Amniotic stem cell (primary cell): ENCODE data around the gene PLIN1.

Experiments
- DNase-seq: peaks from one replicate; lab custom pipeline; 2025; lab: John Stamatoyannopoulos, UW

The PLIN1 gene

DNA sequence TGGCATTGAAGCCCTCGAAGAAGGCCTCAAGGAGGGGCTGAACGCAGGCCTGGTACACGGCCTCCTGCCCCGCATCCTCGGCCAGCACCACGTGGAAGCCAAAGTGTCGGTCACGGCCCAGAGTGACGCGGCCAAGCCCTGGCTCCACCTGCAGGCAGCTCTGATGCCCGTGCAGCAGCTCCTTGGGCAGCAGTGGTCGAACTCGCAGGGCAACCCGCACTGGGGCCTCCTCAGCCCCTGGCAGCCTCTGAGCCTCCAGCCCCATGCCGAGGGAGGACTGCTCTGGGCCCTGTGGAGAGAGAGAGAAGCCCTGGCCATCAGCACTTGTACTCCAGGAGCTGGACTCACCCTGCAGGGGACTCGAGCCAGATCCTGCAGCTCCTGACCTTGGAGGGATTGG lies 26.5 kb downstream of the PLIN1 start:
- DNase-seq: no peak

DNA sequence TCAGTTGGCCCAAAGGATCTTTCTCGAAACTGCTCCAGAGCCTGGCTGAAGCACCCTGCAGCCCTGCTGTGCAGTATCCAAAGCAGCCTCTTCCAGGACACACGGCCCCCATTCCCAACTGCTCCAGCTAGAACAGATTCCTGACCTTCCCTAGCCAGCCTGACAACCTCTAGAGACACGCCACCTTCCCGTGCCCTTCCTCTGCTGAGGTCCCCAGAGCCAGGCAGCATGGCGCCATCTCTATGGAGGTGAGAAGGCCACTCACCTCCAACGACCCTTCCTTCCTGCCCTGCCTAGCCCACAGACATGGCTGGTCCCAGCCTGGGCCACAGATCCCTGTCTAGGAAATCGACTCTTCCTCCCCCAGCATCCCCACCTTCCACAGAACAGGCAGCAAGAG lies 27.0 kb downstream of the PLIN1 start:
- no peak for DNase-seq

DNA sequence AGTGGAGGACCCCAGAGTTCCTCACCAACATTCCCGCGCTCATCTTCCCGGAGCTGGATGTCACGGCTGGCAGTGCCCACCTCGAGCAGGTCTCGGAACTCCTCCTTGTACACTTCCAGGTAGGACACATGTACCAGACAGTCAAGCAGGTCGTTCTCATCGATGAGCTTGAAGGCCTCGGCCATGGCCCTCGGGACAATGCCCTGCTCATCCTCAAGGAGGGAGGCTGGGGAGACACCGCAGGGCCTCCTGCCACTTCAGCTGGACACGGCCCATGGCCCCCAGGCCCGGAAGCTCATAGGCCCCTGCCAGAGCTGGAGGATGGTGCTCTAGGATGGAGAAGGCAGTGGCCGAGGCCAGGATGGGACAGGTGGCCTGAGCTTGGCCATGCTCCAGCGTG lies 29.5 kb downstream of the PLIN1 start:
- no peak for DNase-seq

DNA sequence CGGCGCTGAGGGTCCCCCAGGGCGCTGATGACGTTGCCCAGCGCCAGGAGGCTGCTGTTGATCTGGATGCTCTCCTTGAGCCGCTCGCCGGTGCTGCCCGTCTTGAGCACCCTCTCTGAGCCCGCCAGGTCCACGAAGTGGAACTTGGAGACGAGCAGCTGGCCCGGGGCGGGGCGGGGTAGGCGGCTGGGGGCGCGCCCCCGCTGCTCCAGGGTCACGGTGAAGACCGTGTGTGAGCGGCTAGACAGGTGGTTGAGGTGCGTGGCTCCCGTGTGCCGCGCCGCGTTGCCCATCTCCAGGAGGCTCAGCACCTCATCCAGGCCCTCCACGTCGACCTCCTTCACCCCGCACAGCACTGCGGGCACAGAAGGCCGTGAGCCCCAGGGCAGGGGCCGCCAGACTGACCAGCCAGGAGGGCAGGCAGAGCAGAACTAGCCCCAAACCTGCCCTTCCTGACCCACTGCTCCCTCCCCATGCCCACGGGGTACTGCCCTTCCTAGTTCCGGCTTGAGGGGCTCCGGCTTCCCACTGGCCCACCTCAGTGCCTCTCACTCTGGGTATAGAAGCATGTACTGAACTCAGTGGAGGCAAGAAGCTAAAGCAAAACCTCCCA lies 30.0 kb downstream of the PLIN1 start:
- no peak for DNase-seq

DNA sequence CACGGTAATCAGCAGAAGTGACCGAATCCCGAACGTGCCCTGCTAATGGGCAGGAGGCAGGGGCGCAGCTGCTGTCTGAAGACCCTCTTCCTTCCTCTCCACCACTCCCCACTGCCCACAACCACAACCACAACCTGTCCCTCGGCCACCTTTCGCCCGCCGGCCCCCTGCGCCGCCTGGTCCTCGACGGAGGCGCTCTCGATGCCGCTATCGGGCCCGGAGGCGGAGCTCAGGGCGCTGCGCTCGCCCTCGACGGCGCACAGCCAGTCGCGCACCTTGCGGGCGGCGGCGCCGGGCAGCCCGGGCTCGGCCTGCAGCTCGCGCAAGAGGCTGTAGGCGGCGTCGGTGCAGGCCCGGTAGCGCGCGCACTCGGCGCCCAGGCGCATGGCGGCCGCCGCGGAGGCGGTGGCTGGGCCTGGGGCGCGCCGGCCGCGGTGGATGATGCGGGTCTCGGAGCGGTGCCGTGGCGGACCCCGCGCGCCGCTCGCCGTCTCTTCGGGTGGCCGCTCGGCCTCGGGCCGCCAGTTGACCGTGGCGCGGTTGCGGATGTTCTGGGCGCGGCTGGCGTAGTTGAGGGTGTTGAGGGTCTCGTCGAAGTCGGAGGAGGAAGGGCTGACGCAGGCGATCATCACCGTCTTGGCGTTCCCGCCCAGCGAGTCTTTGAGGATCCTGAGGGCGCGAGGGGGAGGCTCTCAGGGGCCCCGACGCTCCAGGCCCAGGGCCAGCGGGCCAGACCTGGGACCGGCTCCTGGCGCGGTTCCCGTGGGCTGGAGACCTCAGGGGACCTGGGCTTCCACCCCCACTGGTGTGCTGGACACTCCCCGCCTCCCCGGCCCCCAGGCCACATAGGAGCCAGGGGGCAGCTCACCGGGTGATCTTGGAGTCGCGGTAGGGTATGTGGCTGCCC lies 30.8 kb downstream of the PLIN1 start:
- no peak for DNase-seq

DNA sequence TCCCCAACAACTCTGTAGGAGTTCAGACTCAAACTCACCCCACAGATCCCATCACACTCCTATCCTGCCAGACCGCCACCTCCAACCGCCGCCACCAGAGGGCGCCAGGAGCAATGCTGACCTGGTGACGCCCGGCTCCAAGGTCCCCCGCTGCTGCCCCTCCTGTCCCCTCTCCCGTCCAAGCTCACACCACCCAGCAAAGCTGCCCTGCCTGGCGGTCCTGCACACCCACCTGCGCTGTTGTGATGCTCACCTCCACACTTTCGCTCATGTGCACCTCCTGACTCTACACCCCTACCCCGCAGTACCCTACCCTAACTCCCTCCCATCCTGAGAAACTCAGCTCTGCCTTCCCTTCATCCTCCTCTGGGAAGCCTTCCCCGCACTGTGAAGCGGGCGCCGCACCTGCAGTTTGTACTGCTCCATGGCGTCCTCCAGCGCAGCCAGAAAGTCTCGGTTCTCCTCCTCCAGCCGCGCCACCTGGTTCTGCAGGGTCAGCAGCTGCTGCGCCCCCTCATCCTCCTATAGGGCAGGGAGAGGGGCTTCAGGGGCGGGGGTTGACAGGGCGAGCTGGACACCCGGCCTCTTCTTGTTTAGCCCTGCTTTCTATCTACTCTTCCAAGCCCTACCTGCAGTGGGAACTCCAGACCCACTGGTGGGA lies 31.8 kb downstream of the PLIN1 start:
- DNase-seq: no peak

DNA sequence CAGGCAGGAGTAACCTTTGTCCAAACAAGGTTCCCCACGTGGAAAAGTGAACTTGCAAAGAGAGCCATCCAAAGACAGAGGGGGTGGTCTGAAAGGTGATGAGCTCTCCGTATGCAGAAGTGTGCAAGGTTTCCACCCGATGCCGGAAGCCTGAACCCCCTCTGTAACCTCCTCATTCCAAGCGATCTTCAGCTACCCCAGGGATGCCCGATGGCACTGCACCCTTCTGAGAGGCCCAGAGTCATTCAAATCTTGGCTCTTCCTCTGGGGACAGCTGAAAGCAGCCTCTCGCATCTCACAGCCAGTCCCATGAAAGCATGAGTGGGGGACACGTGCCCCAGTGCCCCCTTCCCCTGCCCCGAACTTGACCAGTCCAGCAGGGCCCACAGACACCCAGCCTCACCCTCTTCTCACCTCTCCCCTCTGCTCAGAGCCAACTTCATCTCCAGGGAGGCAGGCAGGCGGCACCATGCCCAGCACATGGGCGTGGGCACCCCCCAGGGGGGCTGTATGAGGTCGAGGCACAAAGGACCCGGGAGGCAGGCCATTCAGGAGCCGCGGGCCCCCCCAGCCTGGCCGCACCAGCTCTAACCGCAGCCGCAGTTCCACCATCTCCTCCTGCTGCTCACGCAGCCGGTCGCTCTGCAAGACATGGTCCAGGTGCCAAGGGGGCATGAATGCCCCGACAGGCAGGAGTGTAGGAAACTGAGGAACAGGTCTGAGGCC lies 32.6 kb downstream of the PLIN1 start:
- DNase-seq: no peak

DNA sequence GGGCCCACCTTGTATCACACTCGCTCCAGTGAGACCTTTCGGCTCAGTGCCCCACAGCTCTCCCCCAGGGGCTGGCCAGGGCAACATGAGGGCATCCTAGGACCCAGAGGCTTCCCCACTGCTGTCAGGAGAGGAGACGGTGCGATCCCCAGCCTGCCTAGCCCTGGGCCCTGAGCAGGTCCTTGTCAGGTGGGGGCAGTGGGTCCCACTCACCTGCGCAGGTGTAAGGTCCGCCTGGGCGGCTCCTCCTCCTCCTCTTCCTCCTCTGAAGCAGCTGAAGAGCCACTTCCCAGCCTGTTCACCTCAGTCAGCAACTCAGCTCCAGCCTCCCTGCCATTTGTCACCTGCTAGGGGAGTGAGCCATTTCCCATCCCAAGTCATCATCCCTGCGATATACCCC lies 33.5 kb downstream of the PLIN1 start:
- no peak for DNase-seq

DNA sequence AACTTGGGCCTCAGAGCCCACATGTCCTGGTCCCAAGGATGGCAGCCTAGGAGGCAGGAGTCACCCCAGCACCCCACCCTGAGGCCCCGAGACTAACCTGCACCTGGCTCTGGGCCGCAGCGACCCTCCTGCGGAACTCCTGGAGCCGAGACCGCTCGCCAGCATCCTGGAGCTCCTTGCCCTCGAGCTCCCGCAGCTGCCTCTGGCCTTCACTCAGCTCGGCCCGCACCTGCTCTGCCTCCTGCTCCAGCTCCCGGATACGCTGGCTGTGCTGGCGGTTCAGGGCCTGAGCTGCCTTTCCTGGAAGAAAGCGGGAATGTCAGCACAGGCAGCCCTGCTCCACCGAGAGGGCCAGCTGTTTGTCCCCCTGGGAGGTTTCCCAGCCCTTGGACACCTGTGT lies 37.1 kb downstream of the PLIN1 start:
- DNase-seq: no peak

DNA sequence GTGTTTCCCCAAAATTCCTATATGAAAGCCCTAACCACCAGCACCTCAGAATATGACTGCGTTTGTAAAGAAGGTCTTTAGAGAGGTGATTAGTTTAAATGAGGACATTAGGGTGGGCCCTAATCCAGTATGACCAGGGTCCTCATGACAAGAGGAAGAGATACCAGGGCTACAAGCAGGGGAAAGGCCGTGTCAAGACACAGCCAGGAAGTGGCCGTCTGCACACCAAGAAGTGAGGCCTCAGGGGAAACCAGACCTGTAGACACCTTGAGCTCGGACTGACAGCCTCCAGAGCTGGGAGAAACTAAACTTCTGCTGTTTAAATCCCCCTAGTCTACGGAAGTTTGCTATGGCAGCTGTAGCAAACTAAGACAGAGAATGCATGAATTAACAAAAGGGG lies 38.1 kb downstream of the PLIN1 start:
- DNase-seq: no peak

DNA sequence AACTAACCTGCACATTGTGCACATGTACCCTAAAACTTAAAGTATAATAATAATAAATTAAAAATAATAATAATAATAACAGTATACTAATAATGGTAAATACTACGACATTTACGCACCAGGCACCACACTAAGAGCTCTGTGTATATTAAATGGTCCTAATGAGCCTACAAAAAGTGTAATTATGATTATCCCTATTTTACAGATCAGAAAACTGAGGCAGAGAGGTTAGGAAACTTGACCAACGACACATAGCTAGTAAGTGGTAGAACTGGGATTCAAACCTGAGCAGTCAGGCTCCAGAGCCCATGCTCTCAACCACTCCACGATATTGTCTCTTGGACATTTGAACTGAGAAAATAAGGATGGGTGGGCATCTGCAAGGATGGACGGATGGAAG lies 38.9 kb downstream of the PLIN1 start:
- no peak for DNase-seq

DNA sequence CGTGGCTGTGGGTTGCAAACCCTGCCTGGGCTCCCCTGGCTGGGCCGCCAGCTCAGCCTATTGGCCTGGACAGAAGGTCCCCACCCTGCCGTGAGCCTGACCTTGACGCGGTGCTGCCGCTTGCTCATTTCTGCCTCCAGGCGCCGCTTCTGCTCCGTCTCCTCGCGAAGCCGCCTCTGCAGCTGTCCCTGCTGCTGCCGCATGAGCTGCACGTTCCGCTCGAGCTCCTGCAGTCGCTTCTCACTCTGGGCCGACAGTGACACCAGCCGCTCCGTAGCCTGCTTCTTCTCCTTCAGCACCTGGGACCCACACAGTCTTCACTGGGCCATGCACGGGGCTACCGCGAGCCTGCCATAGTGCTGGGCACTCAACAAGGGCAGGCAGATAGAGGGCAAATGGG lies 45.6 kb downstream of the PLIN1 start:
- no peak for DNase-seq

DNA sequence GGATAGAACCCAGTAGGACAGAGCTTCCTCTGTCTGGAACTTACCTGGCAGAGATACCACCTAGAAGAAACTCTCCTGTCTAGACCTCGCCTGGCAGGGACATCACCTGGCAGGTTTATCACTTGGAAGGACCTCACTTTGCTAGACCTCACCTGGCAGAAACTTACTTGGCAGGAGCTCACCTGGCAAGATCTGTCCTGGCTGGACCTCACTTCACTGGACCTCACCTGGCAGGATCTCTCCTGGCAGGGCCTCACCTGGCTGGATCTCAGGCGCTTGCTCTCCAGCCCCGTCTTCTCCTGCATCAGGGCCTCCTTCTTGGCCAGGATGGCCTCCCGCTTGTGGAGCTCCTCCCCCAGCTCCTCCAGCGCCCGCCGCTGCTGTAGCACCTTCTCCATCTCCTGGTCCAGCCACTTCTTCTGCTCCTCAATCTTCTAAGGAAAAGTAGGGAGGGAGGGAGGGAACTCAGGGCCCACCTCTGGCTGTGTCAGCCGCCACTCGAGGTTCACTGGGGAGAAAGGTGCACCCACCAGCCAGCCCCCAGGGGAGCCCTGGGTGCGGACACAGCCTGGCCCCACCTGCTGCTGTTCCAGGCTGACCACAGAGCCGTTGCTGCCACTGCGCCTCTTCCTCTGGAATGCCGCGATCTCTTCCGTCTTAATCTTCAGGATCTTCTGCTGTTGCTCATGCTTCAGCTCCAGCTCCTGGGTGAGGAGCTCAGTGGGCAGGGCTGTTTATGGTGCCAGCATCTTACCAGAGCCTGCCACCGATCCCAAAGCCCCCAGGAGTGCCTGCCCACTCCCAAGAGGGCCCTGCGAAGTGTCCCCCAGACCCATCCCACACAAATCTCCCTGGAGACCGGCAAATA lies 46.4 kb downstream of the PLIN1 start:
- no peak for DNase-seq

DNA sequence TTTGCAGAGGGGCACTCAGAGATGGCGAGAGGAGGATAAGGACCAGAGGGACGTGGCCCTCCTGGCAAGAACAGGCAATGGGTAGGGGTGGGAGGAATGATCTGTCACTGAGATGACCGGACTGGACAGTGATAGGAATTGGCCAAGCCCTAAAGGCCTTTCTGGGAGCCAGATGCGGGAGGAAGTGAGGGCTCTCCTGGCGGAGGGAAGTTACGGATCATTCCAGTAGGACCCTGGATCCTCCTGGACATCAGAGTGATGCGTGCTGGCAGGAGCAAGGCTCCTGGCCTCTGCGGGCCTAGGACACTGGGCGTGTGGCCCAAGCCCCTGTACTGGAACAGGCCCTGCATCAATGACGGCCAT lies 47.3 kb downstream of the PLIN1 start:
- DNase-seq: no peak

DNA sequence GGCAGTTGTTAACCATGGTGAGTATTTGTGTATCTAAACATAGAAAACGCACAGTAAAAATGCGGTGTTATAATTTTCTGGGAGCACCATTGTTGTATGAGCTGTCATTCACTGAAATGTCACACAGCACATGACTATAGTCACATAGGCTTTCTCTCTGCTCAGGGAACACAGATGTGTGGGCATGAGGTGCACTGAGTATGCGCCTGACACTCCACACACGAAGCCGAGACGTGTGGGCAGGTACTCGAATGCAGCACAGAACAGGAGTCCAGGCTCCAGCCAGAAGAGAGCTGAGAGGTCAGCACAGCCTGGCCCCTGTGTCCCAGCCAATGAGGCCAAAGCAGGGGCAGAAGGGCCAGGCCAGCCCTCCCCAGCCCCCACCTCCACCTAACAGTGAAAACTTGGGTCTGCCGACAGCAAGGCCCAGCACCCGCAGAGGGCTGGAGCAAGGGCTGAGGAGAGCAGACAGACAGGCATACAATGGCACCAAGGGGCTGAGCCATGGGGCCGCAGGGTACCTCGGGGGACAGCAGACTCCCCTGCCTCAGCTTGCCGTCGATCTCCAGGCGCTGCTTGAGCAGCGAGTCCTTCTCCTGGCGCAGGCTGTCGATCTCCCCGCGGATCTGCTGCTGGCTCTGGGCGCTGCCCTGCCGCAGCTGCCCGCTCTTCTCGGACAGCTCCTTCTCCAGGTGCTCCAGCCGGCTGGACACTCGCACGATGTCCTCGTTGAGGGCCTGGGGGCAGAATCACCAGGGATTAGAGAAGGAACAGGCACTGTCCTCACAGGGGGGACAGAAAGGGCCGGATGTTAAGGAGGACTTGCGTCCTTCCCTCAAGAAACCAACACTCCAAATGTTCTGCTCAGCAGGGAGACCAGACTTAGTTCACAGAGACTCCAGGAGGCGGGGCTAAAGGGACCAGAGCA lies 47.9 kb downstream of the PLIN1 start:
- no peak for DNase-seq

DNA sequence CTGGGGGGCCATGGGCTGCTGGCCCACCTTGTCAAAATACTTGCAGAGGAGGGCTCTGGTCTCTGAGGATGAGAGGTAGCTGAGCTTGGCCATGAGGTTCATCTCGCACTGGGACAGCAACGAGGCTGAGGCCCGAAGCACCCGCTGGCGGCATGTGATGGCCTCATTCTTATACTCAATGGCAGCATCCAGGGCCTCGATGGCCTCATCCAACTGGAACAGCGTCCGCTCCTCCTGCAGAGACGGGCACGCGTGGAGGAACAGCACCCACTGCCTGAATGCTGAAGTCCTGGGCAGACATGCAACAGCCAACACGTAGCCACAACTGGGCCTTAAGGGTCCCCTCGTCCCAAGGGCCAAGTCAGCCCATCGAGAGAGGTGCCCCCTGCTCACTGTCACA lies 48.9 kb downstream of the PLIN1 start:
- no peak for DNase-seq

DNA sequence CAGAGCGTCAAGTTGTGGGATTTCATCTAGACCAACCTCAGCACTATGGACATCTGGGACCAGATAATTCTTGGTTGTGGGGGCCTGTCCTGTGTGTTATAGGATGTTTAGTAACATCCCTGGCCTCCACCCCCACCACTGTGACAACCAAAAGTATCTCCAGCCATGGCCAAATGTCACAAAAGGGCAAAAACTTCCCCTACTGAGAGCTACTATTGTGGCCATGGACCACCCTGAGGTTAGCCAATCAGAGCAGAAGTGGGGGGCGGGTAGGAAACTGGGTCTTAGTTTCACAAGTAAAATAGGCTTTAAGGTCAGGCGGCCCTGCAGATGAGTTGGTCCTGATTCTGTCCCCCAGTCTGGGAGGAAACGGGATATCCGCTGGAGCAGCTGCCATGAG lies 49.3 kb downstream of the PLIN1 start:
- DNase-seq: no peak

DNA sequence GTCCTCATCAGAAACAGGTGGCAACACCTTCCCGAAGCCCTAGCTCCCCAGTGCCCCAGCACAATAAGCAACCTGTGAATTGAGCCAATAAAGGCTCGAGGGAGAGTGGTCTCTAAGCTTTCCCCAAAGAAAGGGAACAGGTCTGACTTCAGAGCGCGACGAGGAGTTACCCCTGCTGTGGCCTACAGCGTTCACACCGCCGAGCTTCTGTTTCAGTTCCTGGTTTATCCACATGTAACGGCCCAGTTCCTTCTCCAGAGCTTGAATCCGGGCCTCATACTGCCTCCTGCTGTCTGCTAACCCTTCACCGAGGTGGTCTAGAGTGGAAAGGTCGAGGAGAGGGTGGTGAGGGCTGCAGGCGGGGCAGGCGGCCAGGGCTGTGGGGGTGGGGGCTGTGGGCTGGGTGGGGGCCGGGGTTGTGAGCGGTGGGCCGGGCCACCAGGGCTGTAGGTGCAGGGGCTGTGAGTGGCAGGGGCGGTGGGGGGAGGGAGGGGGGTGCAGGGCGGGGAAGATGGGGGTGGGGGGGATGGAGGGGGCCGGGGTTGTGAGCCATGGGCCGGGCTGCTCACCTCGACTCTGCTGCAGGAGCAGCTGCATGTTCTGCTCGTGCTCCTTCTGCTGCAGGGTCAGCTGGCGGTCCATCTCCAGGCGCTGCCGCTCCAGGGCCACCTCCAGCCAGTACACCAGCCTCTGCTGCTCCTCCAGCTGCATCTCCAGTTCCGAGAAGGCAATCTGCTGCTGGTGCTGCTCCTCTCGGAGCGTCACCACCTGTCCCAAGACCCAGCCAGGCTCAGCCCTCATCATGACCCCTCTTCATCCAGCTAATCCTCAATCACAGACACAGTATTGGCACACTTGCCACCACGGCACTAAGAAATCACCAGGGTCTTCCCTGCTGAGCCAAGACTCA lies 50.1 kb downstream of the PLIN1 start:
- DNase-seq: no peak

DNA sequence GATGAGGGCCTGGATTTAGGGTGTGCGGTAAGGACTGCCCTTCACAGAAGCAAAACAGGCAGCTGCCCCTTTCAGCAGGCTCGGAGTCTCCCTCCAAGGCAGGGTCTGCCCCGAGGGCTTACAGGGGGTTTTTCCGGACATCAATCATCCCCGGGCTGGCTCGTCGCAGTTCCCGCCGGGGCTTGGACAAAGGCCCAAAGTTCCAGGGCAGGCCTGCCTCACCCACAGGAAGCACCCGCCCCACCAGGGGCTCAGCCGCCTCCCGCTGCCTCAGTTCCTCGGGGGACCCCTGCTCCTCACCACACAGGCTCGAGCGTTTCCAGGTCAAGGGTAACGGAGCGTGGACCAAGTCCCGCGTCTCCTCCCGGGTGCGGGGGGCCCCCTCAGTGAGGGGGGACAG lies 50.9 kb downstream of the PLIN1 start:
- no peak for DNase-seq
